ENCODE results near the gene ARHGAP15.

DNA sequence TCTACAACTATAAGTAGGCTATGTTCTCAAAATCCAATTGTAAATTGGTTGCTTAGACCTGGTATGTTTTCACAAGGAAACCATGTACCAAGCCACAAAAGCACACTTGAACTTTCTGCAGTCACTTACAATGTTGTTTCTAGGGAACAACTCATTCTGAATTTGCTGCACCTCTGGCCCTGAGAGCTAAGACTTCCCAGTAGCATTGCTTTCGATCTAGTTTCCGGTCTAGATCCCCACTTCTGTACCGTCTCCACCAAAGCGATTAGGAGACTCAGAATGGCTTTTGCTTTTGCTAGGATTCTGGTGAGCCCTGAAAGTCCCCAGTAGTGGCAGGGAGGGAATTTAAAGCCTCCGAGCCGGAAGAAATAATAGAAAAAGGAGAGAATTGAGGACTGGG, 313.0 kb downstream of the ARHGAP15 start:
- TF ChIP-seq POLR2AphosphoS5 (IDR thresholded peaks at IDR 0.05; ENCODE audit: low read depth, low read length), result no peak
- TF ChIP-seq, protein P1, sequence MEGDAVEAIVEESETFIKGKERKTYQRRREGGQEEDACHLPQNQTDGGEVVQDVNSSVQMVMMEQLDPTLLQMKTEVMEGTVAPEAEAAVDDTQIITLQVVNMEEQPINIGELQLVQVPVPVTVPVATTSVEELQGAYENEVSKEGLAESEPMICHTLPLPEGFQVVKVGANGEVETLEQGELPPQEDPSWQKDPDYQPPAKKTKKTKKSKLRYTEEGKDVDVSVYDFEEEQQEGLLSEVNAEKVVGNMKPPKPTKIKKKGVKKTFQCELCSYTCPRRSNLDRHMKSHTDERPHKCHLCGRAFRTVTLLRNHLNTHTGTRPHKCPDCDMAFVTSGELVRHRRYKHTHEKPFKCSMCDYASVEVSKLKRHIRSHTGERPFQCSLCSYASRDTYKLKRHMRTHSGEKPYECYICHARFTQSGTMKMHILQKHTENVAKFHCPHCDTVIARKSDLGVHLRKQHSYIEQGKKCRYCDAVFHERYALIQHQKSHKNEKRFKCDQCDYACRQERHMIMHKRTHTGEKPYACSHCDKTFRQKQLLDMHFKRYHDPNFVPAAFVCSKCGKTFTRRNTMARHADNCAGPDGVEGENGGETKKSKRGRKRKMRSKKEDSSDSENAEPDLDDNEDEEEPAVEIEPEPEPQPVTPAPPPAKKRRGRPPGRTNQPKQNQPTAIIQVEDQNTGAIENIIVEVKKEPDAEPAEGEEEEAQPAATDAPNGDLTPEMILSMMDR (IDR thresholded peaks at IDR 0.05), result no peak
- TF ChIP-seq, protein P2, sequence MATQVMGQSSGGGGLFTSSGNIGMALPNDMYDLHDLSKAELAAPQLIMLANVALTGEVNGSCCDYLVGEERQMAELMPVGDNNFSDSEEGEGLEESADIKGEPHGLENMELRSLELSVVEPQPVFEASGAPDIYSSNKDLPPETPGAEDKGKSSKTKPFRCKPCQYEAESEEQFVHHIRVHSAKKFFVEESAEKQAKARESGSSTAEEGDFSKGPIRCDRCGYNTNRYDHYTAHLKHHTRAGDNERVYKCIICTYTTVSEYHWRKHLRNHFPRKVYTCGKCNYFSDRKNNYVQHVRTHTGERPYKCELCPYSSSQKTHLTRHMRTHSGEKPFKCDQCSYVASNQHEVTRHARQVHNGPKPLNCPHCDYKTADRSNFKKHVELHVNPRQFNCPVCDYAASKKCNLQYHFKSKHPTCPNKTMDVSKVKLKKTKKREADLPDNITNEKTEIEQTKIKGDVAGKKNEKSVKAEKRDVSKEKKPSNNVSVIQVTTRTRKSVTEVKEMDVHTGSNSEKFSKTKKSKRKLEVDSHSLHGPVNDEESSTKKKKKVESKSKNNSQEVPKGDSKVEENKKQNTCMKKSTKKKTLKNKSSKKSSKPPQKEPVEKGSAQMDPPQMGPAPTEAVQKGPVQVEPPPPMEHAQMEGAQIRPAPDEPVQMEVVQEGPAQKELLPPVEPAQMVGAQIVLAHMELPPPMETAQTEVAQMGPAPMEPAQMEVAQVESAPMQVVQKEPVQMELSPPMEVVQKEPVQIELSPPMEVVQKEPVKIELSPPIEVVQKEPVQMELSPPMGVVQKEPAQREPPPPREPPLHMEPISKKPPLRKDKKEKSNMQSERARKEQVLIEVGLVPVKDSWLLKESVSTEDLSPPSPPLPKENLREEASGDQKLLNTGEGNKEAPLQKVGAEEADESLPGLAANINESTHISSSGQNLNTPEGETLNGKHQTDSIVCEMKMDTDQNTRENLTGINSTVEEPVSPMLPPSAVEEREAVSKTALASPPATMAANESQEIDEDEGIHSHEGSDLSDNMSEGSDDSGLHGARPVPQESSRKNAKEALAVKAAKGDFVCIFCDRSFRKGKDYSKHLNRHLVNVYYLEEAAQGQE (IDR thresholded peaks at IDR 0.05; ENCODE audit: insufficient read depth in 1 of 2, low read depth in 2 of 2, low read length in 1 of 2), result no peak
